Measurements from ENCODE around the gene TXNDC8.

DNA sequence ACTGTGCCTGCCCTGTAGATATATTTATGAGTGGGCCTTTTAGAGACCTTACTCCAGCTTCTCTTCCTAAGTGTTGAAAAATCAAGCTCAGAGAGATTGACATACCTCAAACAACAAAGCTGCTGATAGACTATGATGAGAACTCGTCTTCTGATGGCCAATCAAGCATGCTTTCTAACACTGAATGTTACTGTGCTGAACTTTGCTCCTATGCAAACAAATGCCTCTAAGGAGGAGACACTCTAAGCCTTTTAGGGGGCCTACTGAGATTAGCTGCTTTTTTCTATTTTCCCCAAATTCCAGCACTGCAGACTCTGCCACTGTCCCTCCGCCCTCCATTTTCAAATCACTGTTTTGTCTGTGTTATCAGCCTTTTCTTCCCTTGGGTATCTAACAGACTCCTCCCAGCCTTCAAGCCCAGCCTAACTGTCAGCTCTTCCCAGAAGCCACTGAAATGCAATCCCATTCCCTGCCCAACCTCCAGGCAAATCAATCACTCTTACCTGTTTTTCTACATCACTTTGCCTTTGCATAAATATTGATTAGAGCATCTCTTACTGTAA is 39.5 kb downstream of the TXNDC8 start:
- TF ChIP-seq, protein P1, sequence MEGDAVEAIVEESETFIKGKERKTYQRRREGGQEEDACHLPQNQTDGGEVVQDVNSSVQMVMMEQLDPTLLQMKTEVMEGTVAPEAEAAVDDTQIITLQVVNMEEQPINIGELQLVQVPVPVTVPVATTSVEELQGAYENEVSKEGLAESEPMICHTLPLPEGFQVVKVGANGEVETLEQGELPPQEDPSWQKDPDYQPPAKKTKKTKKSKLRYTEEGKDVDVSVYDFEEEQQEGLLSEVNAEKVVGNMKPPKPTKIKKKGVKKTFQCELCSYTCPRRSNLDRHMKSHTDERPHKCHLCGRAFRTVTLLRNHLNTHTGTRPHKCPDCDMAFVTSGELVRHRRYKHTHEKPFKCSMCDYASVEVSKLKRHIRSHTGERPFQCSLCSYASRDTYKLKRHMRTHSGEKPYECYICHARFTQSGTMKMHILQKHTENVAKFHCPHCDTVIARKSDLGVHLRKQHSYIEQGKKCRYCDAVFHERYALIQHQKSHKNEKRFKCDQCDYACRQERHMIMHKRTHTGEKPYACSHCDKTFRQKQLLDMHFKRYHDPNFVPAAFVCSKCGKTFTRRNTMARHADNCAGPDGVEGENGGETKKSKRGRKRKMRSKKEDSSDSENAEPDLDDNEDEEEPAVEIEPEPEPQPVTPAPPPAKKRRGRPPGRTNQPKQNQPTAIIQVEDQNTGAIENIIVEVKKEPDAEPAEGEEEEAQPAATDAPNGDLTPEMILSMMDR (IDR thresholded peaks at IDR 0.05): no peak
- TF ChIP-seq POLR2A (IDR thresholded peaks at IDR 0.05): no peak
